IPS DF 6.9 (cell line): ENCODE data around the gene SETBP1.

Experiments
- DNase-seq: peaks from one replicate; pipeline ENCODE4 v3.0.0-alpha.2; 2013; ENCODE audit warnings: low read depth, low spot score
- H3K27ac ChIP-seq: one replicate; pipeline ENCODE4 v1.5.1; 2013; ENCODE audit warnings: low read length, control low read depth
- H3K27me3 ChIP-seq: 2 replicates; pipeline ENCODE4 v1.6.1; 2013; ENCODE audit warnings: mild to moderate bottlenecking, low read length; ENCODE audit not compliant: control insufficient read depth, insufficient read depth
- H3K36me3 ChIP-seq: 2 replicates; pipeline ENCODE4 v1.6.1; 2013; ENCODE audit warnings: low read length; ENCODE audit not compliant: control insufficient read depth, insufficient read depth
- H3K4me1 ChIP-seq: 2 replicates; pipeline ENCODE4 v1.6.1; 2013; ENCODE audit warnings: low read length; ENCODE audit not compliant: control insufficient read depth, insufficient read depth
- H3K4me3 ChIP-seq: 2 replicates; pipeline ENCODE4 v1.5.1; 2013; ENCODE audit warnings: mild to moderate bottlenecking, low read length
- H3K9me3 ChIP-seq: 2 replicates; pipeline ENCODE4 v1.6.1; 2013; ENCODE audit warnings: low read length, inconsistent platforms; ENCODE audit not compliant: control insufficient read depth, insufficient read depth
- WGBS: extraction: QIAGEN DNeasy Blood & Tissue Kit; methylation state at CpG from one replicate; pipeline ENCODE4 v1.1.7; 2013; ENCODE audit warnings: mixed read lengths, missing lambda C conversion rate; ENCODE audit not compliant: insufficient read length, insufficient coverage; 5-methylcytosine and 5-hydroxymethylcytosine counted together

Gene SETBP1

GRCh38 chr18:45081566-45082181 lies 401.0 kb downstream of the SETBP1 start:
- H3K4me1 ChIP-seq = no peaks in the 10 kb centered on the region
- WGBS = no CpG with 5 or more reads among the region's 6 CpGs
- H3K9me3 ChIP-seq = no peaks in the 10 kb centered on the region
- DNase-seq = no peak
- no peaks in the 10 kb centered on the region for H3K27me3 ChIP-seq
- no peaks in the 10 kb centered on the region for H3K36me3 ChIP-seq
- no peak overlapping the region for H3K27ac ChIP-seq
- no peak overlapping the region for H3K4me3 ChIP-seq

DNA sequence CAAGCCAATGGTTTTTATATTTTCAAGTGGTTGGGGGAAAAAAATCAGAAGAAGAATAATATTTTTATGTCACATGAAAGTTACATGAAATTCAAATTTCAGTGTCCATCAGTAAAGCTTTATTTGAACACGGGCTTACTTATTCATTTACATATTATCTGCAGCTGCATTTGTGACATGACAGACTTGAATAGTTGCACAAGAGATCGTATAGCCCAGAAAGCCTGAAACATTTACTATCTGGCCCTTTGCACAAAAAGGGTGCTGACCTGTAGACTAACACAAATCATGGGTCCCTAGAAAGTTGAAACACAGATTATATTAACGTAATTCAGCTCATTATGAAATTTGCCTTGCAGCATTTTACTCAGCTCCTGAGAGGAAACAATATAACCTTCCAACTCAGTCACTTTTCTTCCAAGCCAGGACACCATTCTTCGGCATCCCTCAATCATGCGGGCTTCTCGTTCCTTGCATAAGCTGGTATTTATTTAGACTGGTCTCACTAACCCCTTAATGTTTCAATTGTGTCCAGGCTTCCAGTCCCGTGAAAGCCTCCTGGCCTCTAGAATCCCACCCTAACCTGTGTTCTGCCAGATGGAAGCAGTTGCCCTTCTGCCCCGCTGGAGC lies 402.7 kb downstream of the SETBP1 start:
- Histone ChIP-seq H3K9me3 (no peaks in the 10 kb centered on the region), H3K4me3 (no peak overlapping the region), H3K27me3 (no peaks in the 10 kb centered on the region), H3K27ac (no peak overlapping the region), H3K36me3 (no peaks in the 10 kb centered on the region), H3K4me1 (no peaks in the 10 kb centered on the region)
- no peak for DNase-seq
- no CpG with 5 or more reads among the region's 8 CpGs for WGBS

DNA sequence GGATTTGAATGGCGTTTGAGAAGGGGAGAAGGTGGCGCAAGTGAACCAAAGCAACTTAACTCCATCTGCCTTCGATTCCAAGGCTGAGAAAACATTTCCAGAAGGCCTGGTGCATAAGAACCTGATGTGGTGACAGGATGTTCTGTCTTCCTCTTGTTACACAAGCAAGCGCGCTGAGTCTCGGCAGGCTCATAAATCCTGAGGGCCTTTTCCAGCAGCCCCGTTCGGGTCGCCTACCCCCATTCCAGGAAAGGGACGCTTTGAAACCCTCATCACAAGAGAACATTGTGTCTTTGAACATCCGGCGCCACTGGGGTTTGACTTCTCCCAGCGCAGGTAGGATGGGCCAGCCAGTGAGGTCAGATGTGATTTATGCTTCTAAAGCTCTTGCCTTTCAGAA lies 403.5 kb downstream of the SETBP1 start:
- no peak overlapping the region for H3K4me3 ChIP-seq
- no peaks in the 10 kb centered on the region for H3K9me3 ChIP-seq
- no CpG with 5 or more reads among the region's 13 CpGs for WGBS
- H3K27me3 ChIP-seq = no peaks in the 10 kb centered on the region
- no peak for DNase-seq
- H3K36me3 ChIP-seq = no peaks in the 10 kb centered on the region
- no peaks in the 10 kb centered on the region for H3K4me1 ChIP-seq
- H3K27ac ChIP-seq = no peak overlapping the region

DNA sequence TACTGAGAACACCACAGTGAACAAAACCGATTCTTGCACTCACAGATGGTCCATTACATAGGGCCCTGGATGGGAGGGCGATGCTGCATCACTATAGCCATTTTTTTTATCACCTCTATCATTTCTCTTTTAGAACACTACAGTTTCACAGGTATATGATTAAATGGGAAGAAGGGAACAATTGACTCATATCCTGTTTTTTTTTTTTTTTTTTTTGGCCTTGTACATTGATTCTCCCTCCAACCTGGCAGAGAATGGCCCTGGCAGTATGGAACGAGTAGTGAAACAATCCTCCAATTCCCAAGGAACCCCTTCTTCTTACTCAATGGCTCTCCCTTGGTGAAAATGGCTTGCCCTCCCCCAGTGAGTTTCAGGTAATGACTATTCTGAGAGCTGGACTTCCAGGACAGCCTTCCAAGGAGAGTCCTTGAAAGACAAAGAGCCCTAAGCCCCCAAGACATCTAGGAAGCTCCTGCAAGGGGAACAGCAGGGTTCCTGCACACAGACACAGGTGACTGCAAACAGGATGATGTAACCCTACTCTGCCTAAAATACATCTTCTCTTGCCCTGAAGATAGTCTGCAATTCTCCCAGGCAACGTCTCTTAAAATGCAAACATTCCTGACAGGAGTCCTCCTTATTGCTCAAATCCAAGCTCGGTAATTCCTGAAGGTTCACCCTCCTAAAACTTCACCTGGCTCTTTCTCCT lies 405.4 kb downstream of the SETBP1 start:
- Histone ChIP-seq H3K9me3 (no peaks in the 10 kb centered on the region), H3K4me3 (no peak overlapping the region), H3K27me3 (no peaks in the 10 kb centered on the region), H3K27ac (no peak overlapping the region), H3K4me1 (no peaks in the 10 kb centered on the region), H3K36me3 (no peaks in the 10 kb centered on the region)
- no CpG with 5 or more reads among the region's 5 CpGs for WGBS
- no peak for DNase-seq

- H3K4me1 ChIP-seq = no peaks in the 10 kb centered on the region
- H3K36me3 ChIP-seq = no peaks in the 10 kb centered on the region
- no CpG with 5 or more reads among the region's 3 CpGs for WGBS
Measured at GRCh38 chr18:45086777-45087176, 406.1 kb downstream of the SETBP1 start.

GRCh38 chr18:45090526-45091140 lies 409.9 kb downstream of the SETBP1 start:
- no peak for DNase-seq
- Histone ChIP-seq H3K27ac (no peak overlapping the region), H3K27me3 (no peaks in the 10 kb centered on the region), H3K9me3 (no peaks in the 10 kb centered on the region), H3K36me3 (no peaks in the 10 kb centered on the region), H3K4me1 (no peaks in the 10 kb centered on the region), H3K4me3 (no peak overlapping the region)
- no CpG with 5 or more reads among the region's 7 CpGs for WGBS

More at GRCh38 chr18:45086777-45087176, 406.1 kb downstream of the SETBP1 start:
- no peak for DNase-seq
- Histone ChIP-seq H3K4me3 (no peak overlapping the region), H3K27ac (no peak overlapping the region), H3K9me3 (no peaks in the 10 kb centered on the region), H3K27me3 (no peaks in the 10 kb centered on the region)

DNA sequence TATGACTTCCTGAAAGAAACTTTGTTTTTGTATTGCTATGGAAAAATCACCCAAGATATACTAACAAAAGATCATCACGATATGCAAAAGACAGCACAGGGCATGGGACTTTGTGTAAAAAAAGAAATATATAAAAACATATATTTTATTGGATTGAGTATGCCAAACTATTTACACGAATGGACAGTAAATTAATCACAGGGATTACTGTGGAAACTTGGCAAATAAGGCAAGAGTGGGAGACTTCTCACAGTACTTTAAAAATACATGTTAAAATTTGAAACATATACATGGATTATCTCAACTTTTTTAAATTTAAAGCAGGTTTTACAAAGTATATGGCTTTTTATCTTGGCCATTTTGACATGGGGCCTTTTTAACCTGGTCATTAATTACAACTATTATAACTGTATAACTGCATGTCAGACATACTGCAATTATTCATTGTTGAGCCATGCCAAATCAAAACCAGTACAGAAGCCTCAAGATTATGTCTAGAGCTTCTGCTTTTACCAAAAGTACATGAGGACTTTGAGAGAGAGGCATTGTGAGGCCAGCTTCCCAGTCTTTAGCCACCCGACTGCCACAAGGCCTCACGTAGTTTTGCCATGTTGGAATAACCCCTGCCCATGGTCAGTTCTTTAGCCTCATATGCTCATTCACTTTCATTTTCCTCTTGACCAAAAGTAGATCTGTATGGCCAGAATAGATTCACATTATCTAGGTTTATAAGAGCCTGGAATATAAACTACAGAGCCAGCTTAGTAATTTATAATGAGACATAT lies 419.8 kb downstream of the SETBP1 start:
- H3K4me3 ChIP-seq = no peak overlapping the region
- H3K36me3 ChIP-seq = no peaks in the 10 kb centered on the region
- no peaks in the 10 kb centered on the region for H3K4me1 ChIP-seq
- WGBS = no CpG with 5 or more reads among the region's 4 CpGs
- no peak overlapping the region for H3K27ac ChIP-seq
- no peak for DNase-seq
- no peaks in the 10 kb centered on the region for H3K9me3 ChIP-seq
- H3K27me3 ChIP-seq = no peaks in the 10 kb centered on the region

DNA sequence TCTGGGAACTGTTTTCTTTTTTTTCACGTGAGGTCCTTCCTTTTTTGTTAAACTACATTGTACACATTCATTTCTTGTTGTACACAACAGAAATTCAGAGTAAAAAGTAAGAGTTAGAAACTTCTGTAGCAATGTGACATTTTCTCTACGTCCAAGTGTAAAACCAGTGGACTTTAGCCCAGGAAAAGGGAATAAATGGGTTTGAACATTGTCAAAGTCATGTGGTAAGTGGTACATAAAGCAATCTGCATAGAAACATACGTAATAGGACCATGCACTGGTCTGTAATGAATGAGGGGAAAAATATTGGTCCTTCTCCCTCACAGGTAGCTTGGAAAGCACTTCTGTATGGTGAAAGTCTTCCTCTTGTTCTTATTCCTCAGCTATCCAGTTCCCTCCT lies 421.4 kb downstream of the SETBP1 start:
- no peak for DNase-seq
- Histone ChIP-seq H3K4me3 (no peak overlapping the region), H3K27ac (no peak overlapping the region), H3K36me3 (no peaks in the 10 kb centered on the region), H3K27me3 (no peaks in the 10 kb centered on the region), H3K4me1 (no peaks in the 10 kb centered on the region), H3K9me3 (no peaks in the 10 kb centered on the region)
- WGBS = no CpG with 5 or more reads among the region's 3 CpGs

GRCh38 chr18:45102863-45103262 lies 422.2 kb downstream of the SETBP1 start:
- Histone ChIP-seq H3K4me3 (no peak overlapping the region), H3K27ac (no peak overlapping the region), H3K36me3 (no peaks in the 10 kb centered on the region), H3K4me1 (no peaks in the 10 kb centered on the region), H3K27me3 (no peaks in the 10 kb centered on the region), H3K9me3 (no peaks in the 10 kb centered on the region)
- DNase-seq = no peak
- WGBS = no CpG with 5 or more reads among the region's 6 CpGs
